NT2/D1 (cell line): Measurements from ENCODE around the gene UBE2N.

ENCODE experiments used
- DNase-seq: peaks from one replicate; pipeline ENCODE4 v3.0.0-alpha.2; 2011; ENCODE audit warnings: low read depth, low spot score
- H3K27me3 ChIP-seq: 2 replicates; pipeline ENCODE4 v1.6.0; 2011; ENCODE audit warnings: mild to moderate bottlenecking; ENCODE audit not compliant: insufficient read length, insufficient read depth
- H3K36me3 ChIP-seq: 2 replicates; pipeline ENCODE4 v1.6.1; 2011; ENCODE audit warnings: mild to moderate bottlenecking, low read length, mixed read lengths; ENCODE audit not compliant: insufficient read depth, insufficient read length
- H3K4me1 ChIP-seq: 2 replicates; pipeline ENCODE4 v1.5.1; 2011; ENCODE audit not compliant: insufficient read depth, insufficient read length
- H3K4me3 ChIP-seq: 2 replicates; pipeline ENCODE4 v1.5.1; 2011; ENCODE audit warnings: low read depth; ENCODE audit not compliant: insufficient read length
- H3K9ac ChIP-seq: 2 replicates; pipeline ENCODE4 v1.6.0; 2011; ENCODE audit warnings: low read depth; ENCODE audit not compliant: insufficient read length
- H3K9me3 ChIP-seq: 2 replicates; pipeline ENCODE4 v1.5.1; 2011; ENCODE audit warnings: mild to moderate bottlenecking, low read length; ENCODE audit not compliant: insufficient read depth
- SUZ12 ChIP-seq: IDR thresholded peaks from 2 replicates; pipeline ENCODE4 v1.6.1; 2011; ENCODE audit not compliant: insufficient read length, insufficient read depth; ENCODE audit errors: extremely low read depth
- YY1 ChIP-seq: IDR thresholded peaks from 2 replicates; pipeline ENCODE4 v1.6.1; 2011; ENCODE audit not compliant: insufficient read length, insufficient read depth
- ZNF274 ChIP-seq: IDR thresholded peaks from 2 replicates; pipeline ENCODE4 v1.6.1; 2011; ENCODE audit warnings: mild to moderate bottlenecking, low read depth, low read length

The UBE2N gene

GRCh38 chr12:93376436-93377251, 65.1 kb downstream of the UBE2N start:
- H3K27me3 ChIP-seq, result no peaks in the 10 kb centered on the region
- peaks cover 9% of the 10 kb centered on the region for H3K36me3 ChIP-seq
- no peak for DNase-seq
- H3K9me3 ChIP-seq, result no peaks in the 10 kb centered on the region
- H3K9ac ChIP-seq, result peak overlapping the region; percentile 88
- peak overlapping the region; percentile 78 for H3K4me3 ChIP-seq
- peaks cover 8% of the 10 kb centered on the region for H3K4me1 ChIP-seq
- TF ChIP-seq SUZ12, result no peak
- no peak for TF ChIP-seq ZNF274
- TF ChIP-seq YY1, result no peak

- no peak overlapping the region for H3K4me3 ChIP-seq
These were observed 65.8 kb downstream of the UBE2N start for GRCh38 chr12:93375906-93376305.

GRCh38 chr12:93373961-93374656, 67.6 kb downstream of the UBE2N start:
- Histone ChIP-seq H3K27me3 (no peaks in the 10 kb centered on the region), H3K9me3 (no peaks in the 10 kb centered on the region), H3K36me3 (no peaks in the 10 kb centered on the region), H3K9ac (peak overlapping the region; percentile 5), H3K4me1 (peaks cover 10% of the 10 kb centered on the region), H3K4me3 (no peak overlapping the region)
- TF ChIP-seq YY1, result no peak
- TF ChIP-seq SUZ12, result no peak
- TF ChIP-seq ZNF274, result no peak
- DNase-seq, result no peak

More at GRCh38 chr12:93375906-93376305, 65.8 kb downstream of the UBE2N start:
- no peak for DNase-seq
- peaks cover 9% of the 10 kb centered on the region for H3K4me1 ChIP-seq
- no peaks in the 10 kb centered on the region for H3K27me3 ChIP-seq
- no peaks in the 10 kb centered on the region for H3K9me3 ChIP-seq
- H3K9ac ChIP-seq, result peak overlapping the region; percentile 23
- no peak for TF ChIP-seq SUZ12
- TF ChIP-seq ZNF274, result no peak
- TF ChIP-seq YY1, result no peak
- peaks cover 2% of the 10 kb centered on the region for H3K36me3 ChIP-seq

- no peak for DNase-seq
- H3K36me3 ChIP-seq, result no peaks in the 10 kb centered on the region
- no peak overlapping the region for H3K4me3 ChIP-seq
- TF ChIP-seq SUZ12, result no peak
- TF ChIP-seq ZNF274, result no peak
- TF ChIP-seq YY1, result no peak
- H3K9me3 ChIP-seq, result no peaks in the 10 kb centered on the region
- no peaks in the 10 kb centered on the region for H3K27me3 ChIP-seq
- peaks cover 5% of the 10 kb centered on the region for H3K4me1 ChIP-seq
- H3K9ac ChIP-seq, result no peak overlapping the region
These were observed 70.8 kb downstream of the UBE2N start for GRCh38 chr12:93370947-93371346.

GRCh38 chr12:93369505-93369904, 72.2 kb downstream of the UBE2N start:
- Histone ChIP-seq H3K4me1 (peaks cover 3% of the 10 kb centered on the region), H3K36me3 (no peaks in the 10 kb centered on the region), H3K27me3 (no peaks in the 10 kb centered on the region), H3K4me3 (no peak overlapping the region), H3K9ac (no peak overlapping the region), H3K9me3 (no peaks in the 10 kb centered on the region)
- DNase-seq, result no peak
- TF ChIP-seq SUZ12 (no peak), YY1 (no peak), ZNF274 (no peak)

GRCh38 chr12:93368766-93369165, 73.0 kb downstream of the UBE2N start:
- Histone ChIP-seq H3K4me1 (peaks cover 2% of the 10 kb centered on the region), H3K9me3 (no peaks in the 10 kb centered on the region), H3K4me3 (no peak overlapping the region), H3K9ac (no peak overlapping the region), H3K27me3 (no peaks in the 10 kb centered on the region), H3K36me3 (no peaks in the 10 kb centered on the region)
- DNase-seq, result no peak
- no peak for TF ChIP-seq ZNF274
- no peak for TF ChIP-seq SUZ12
- no peak for TF ChIP-seq YY1

- H3K4me1 ChIP-seq, result peaks cover 2% of the 10 kb centered on the region
- no peaks in the 10 kb centered on the region for H3K27me3 ChIP-seq
- no peak overlapping the region for H3K4me3 ChIP-seq
- DNase-seq, result no peak
- H3K36me3 ChIP-seq, result no peaks in the 10 kb centered on the region
- H3K9ac ChIP-seq, result no peak overlapping the region
- TF ChIP-seq YY1 (no peak), SUZ12 (no peak), ZNF274 (no peak)
- H3K9me3 ChIP-seq, result no peaks in the 10 kb centered on the region
These were observed 75.3 kb downstream of the UBE2N start for GRCh38 chr12:93366422-93366821.
